HT1080 (cell line): ENCODE results near the gene TARBP1. TPM values are rescaled to one million over a fixed set of nuclear protein-coding genes. Genes with fewer than 3 reads are reported as not detected.

Source experiments
- DNase-seq: peaks from one replicate; pipeline ENCODE4 v3.0.0-alpha.2; 2015; ENCODE audit warnings: low read depth
- total RNA-seq: library from RNA; depleted of rRNA; stranded (reverse); fragments of >200 nt; shearing (Covaris generic); gene quantifications from 2 replicates; pipeline ENCODE4 v1.2.3, GENCODE V29; 2014; rRNA removed

TARBP1 gene
- total RNA-seq, 1 experiment from 2014 or later, result 17.0 TPM

DNA sequence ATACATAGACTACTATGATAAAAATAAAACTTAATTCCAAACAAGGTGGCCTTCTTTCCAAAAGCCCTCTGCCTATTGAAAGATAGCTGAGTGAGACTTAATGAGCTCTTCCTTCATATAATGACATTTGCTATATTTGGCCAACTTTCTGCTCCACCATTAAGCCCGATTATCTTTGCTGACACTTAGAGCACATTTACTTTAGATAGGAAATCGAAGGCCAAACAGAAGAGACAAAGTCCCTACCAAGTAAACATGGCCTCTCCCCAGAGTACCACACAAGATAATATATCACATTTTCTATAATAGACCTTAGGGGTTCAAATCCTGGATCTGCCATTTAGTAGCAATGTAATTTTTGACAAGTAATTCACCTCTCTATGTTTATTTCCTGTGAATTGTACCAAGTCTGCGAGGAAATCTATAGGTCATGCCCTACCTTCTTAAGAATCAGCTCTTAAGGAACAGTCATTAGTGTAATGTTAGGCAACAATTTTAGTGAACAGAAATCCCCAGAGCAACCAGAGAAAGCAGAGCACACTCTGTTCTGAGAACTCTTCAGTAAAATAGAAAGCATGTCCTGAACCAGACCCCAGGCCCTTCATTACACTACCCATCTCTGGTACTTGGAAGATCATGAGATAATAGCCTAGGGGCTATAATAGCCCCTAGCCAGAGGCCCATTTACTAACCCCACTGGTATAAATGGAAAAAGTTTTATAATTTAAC lies 123.0 kb downstream of the TARBP1 start:
- no peak for DNase-seq

DNA sequence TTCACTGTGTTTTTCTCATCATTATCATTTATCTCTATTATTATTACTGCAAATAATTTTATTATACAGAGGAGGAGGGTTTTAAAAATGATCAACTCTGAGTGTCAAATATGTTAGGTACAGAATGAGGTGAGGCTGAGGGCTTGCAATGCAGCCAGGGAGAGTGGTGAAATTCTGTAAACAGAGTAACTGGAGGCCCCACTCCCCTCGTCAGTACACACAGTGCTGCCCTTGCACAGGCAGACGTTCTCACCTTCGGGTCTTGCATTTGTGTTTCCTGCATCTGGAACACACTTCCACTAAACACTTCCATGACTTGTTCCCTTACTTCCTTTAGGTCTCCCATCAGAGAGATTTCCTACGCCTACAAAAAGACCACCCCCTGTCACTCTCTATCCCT lies 130.0 kb downstream of the TARBP1 start:
- DNase-seq, result no peak

DNA sequence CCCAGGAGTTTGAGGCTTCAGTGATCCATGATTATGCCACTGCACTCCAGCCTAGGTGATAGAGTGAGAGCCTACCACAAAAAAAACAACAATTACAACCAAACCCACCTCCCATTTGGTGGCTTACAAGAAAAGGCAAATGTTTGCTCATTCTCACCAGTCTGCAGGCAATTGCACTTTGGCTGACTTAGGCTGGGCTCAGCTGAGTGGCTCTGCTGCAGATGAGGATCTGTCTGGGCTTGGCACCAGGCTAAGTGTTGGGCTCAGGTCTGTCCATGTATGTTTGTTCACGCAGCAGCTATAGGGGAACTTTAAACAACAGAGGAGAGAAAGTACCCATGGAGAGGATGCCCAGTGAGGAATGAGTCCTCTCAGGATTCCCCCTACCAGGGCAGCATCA lies 133.7 kb downstream of the TARBP1 start:
- no peak for DNase-seq

DNA sequence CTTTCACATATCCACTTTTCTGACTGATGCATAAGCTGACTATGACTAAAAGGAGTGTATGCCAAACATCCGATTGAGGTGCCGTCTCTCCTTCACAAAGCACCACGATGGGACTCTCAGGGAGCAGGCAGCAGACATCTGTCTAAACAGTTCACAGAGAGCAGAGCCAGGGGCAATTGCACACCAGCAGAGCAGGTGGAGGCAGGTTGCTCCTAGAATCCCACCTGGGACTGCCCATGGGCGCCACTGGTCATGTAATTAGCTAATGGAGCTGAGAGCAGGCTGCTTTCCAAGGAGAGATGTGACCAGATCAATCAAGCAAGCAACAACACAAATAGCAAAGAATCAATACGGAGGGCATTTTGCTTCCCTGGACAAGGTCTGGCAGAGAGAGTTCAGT lies 136.2 kb downstream of the TARBP1 start:
- no peak for DNase-seq

Other genes starting within 250 kb of the TARBP1 start
- 88.6 and 101 TPM in 2 replicates for gene COA6, start 105.7 kb downstream of the TARBP1 start, total RNA-seq
- 47.8 and 69.6 TPM in 2 replicates for gene IRF2BP2, start 131.0 kb upstream of the TARBP1 start, total RNA-seq